HAP-1 (cell line): ENCODE results near the gene IGSF9B.

Experiments
- DNase-seq, 2 experiments: peaks; one replicate each; pipeline ENCODE4 v3.0.0-alpha.2; 2016 to 2020; ENCODE audit warnings: low spot score in 2 of 2
- H3K27me3 ChIP-seq: fragments of 250-450 bp; sonication (Bioruptor Pico); 2 replicates; pipeline ENCODE4 v1.5.1; 2020; ENCODE audit warnings: low read depth, mild to moderate bottlenecking, moderate library complexity
- H3K36me3 ChIP-seq: fragments of 250-450 bp; sonication (Bioruptor Pico); replicated peaks from 2 replicates; pipeline ENCODE4 v1.5.1; 2020; ENCODE audit warnings: mild to moderate bottlenecking
- H3K4me1 ChIP-seq: fragments of 250-450 bp; sonication (Bioruptor Pico); 2 replicates; pipeline ENCODE4 v1.5.1; 2020; ENCODE audit warnings: mild to moderate bottlenecking
- H3K4me3 ChIP-seq: fragments of 250-450 bp; sonication (Bioruptor Pico); 2 replicates; pipeline ENCODE4 v1.5.1; 2020; ENCODE audit warnings: mild to moderate bottlenecking, moderate library complexity
- H3K9me3 ChIP-seq: fragments of 250-450 bp; sonication (Bioruptor Pico); 2 replicates; pipeline ENCODE4 v1.5.1; 2020; ENCODE audit warnings: mild to moderate bottlenecking, moderate library complexity
- in situ Hi-C: fragments of 300-500 bp; cut with MboI; formaldehyde crosslinking; loops from 3 replicates; pipeline ENCODE4 v1.14.3; 2020; ENCODE audit warnings: low sequenced_read_pairs, inconsistent platforms, mixed read lengths

Gene IGSF9B

GRCh38 chr11:133934599-133935550 is 21.9 kb downstream of the IGSF9B start:
- in situ Hi-C loops: no loop called here
- no peaks in the 10 kb centered on the region; the same call in 1 of the 2 replicates for H3K36me3 ChIP-seq
- DNase-seq: peak in 1 of 2 experiments; percentile 43
- no peaks in the 10 kb centered on the region for H3K4me1 ChIP-seq
- H3K27me3 ChIP-seq: no peaks in the 10 kb centered on the region
- H3K9me3 ChIP-seq: no peaks in the 10 kb centered on the region
- H3K4me3 ChIP-seq: no peak overlapping the region

- no peaks in the 10 kb centered on the region for H3K4me1 ChIP-seq
- no peak overlapping the region for H3K4me3 ChIP-seq
- no peaks in the 10 kb centered on the region; the same call in 1 of the 2 replicates for H3K36me3 ChIP-seq
- no peak for DNase-seq
- no peaks in the 10 kb centered on the region for H3K27me3 ChIP-seq
- in situ Hi-C loops: no loop called here
- H3K9me3 ChIP-seq: no peaks in the 10 kb centered on the region
Observed at GRCh38 chr11:133934096-133934495, 22.7 kb downstream of the IGSF9B start.

GRCh38 chr11:133931449-133932060 is 25.2 kb downstream of the IGSF9B start:
- Histone ChIP-seq H3K27me3 (no peaks in the 10 kb centered on the region), H3K4me1 (peaks cover 5% of the 10 kb centered on the region), H3K36me3 (peaks cover 3% of the 10 kb centered on the region; the same call in 1 of the 2 replicates), H3K9me3 (no peaks in the 10 kb centered on the region), H3K4me3 (no peak overlapping the region)
- in situ Hi-C loops: no loop called here
- no peak for DNase-seq

GRCh38 chr11:133930767-133931448 is 25.9 kb downstream of the IGSF9B start:
- DNase-seq: no peak
- H3K4me1 ChIP-seq: peaks cover 5% of the 10 kb centered on the region
- in situ Hi-C loops: no loop called here
- H3K36me3 ChIP-seq: peaks cover 3% of the 10 kb centered on the region; the same call in 1 of the 2 replicates
- H3K27me3 ChIP-seq: no peaks in the 10 kb centered on the region
- H3K4me3 ChIP-seq: no peak overlapping the region
- no peaks in the 10 kb centered on the region for H3K9me3 ChIP-seq

- peaks cover 3% of the 10 kb centered on the region; the same call in 1 of the 2 replicates for H3K36me3 ChIP-seq
Observed at GRCh38 chr11:133930053-133930766, 26.6 kb downstream of the IGSF9B start.

GRCh38 chr11:133929401-133930052 is 27.2 kb downstream of the IGSF9B start:
- no peak for DNase-seq
- H3K36me3 ChIP-seq: peaks cover 3% of the 10 kb centered on the region; the same call in 1 of the 2 replicates
- no peak overlapping the region for H3K4me3 ChIP-seq
- H3K4me1 ChIP-seq: peaks cover 5% of the 10 kb centered on the region
- in situ Hi-C loops: loop anchor here (5.0 kb wide), 1 partner anchor 213 kb away; no protein-coding TSS in a partner anchor
- H3K9me3 ChIP-seq: no peaks in the 10 kb centered on the region
- no peaks in the 10 kb centered on the region for H3K27me3 ChIP-seq

More at GRCh38 chr11:133930053-133930766, 26.6 kb downstream of the IGSF9B start:
- Histone ChIP-seq H3K4me1 (peaks cover 5% of the 10 kb centered on the region), H3K4me3 (no peak overlapping the region), H3K9me3 (no peaks in the 10 kb centered on the region), H3K27me3 (no peaks in the 10 kb centered on the region)
- in situ Hi-C loops: no loop called here
- no peak for DNase-seq

GRCh38 chr11:133928628-133929059 is 28.1 kb downstream of the IGSF9B start:
- Histone ChIP-seq H3K4me3 (no peak overlapping the region), H3K36me3 (peaks cover 3% of the 10 kb centered on the region), H3K27me3 (no peaks in the 10 kb centered on the region), H3K9me3 (no peaks in the 10 kb centered on the region), H3K4me1 (peaks cover 5% of the 10 kb centered on the region)
- DNase-seq: peak in 1 of 2 experiments; percentile 22
- in situ Hi-C loops: loop anchor here (5.0 kb wide), 1 partner anchor 214 kb away; no protein-coding TSS in a partner anchor

- Histone ChIP-seq H3K9me3 (no peaks in the 10 kb centered on the region), H3K36me3 (peaks cover 3% of the 10 kb centered on the region), H3K4me3 (no peak overlapping the region), H3K27me3 (no peaks in the 10 kb centered on the region), H3K4me1 (peaks cover 5% of the 10 kb centered on the region)
- DNase-seq: peak; percentile 54 to 88
- in situ Hi-C loops: loop anchor here (5.0 kb wide), 1 partner anchor 214 kb away; no protein-coding TSS in a partner anchor
Observed at GRCh38 chr11:133927690-133928627, 28.8 kb downstream of the IGSF9B start.

GRCh38 chr11:133926466-133927246 is 30.1 kb downstream of the IGSF9B start:
- no peak for DNase-seq
- H3K36me3 ChIP-seq: peaks cover 3% of the 10 kb centered on the region
- no peaks in the 10 kb centered on the region for H3K9me3 ChIP-seq
- peaks cover 5% of the 10 kb centered on the region for H3K4me1 ChIP-seq
- no peak overlapping the region for H3K4me3 ChIP-seq
- no peaks in the 10 kb centered on the region for H3K27me3 ChIP-seq
- in situ Hi-C loops: loop anchor here (5.0 kb wide), 1 partner anchor 216 kb away; no protein-coding TSS in a partner anchor

- Histone ChIP-seq H3K36me3 (peaks cover 3% of the 10 kb centered on the region), H3K4me1 (peaks cover 5% of the 10 kb centered on the region), H3K4me3 (no peak overlapping the region), H3K9me3 (no peaks in the 10 kb centered on the region), H3K27me3 (no peaks in the 10 kb centered on the region)
- in situ Hi-C loops: loop anchor here (5.0 kb wide), 1 partner anchor 217 kb away; no protein-coding TSS in a partner anchor
- no peak for DNase-seq
Observed at GRCh38 chr11:133925756-133926155, 31.0 kb downstream of the IGSF9B start.

GRCh38 chr11:133924661-133925060 is 32.1 kb downstream of the IGSF9B start:
- peaks cover 5% of the 10 kb centered on the region for H3K4me1 ChIP-seq
- H3K36me3 ChIP-seq: peaks cover 3% of the 10 kb centered on the region
- in situ Hi-C loops: loop anchor here (5.0 kb wide), 1 partner anchor 218 kb away; no protein-coding TSS in a partner anchor
- no peak overlapping the region for H3K4me3 ChIP-seq
- H3K27me3 ChIP-seq: no peaks in the 10 kb centered on the region
- H3K9me3 ChIP-seq: no peaks in the 10 kb centered on the region
- no peak for DNase-seq
